Raji (cell line): ENCODE measurements around the gene SPPL3.

Source experiments
- POLR2A ChIP-seq: IDR thresholded peaks from 2 replicates; pipeline ENCODE4 v1.6.1; 2011; ENCODE audit warnings: low read depth, low read length, control low read depth; ENCODE audit not compliant: insufficient read depth

SPPL3 gene

DNA sequence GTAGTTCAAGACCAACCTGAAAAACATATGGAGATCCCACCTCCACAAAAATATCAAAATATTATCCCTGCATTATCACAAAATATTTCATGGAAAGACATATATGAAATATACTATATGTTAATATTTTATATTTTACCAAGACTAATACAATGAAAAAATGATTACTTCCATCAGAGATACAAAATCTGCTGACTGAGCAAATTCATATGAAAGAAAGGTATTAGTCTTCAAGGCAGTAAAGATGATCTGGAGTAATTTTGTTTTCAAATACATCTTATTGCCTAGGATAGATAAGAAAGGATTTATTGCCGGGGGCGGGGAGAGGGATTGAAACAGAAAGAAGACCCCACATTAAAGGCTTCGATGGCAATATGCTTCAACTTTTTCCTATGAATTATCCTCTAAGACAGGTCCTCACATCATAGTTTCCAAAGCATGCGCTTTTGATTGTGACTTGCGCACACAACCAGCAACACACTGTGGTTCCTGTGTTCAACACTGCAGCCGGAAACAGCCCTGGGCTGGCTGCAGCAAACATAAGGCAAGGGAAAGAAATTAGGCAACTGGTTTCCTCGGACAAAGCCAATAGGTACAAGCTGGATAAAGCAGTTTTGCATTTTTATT is 83.2 kb downstream of the SPPL3 start:
- TF ChIP-seq POLR2A, result no peak

- no peak for TF ChIP-seq POLR2A
Measured at GRCh38 chr12:120818416-120818815, 85.7 kb downstream of the SPPL3 start.

- no peak for TF ChIP-seq POLR2A
Measured at GRCh38 chr12:120817559-120818330, 86.4 kb downstream of the SPPL3 start.

DNA sequence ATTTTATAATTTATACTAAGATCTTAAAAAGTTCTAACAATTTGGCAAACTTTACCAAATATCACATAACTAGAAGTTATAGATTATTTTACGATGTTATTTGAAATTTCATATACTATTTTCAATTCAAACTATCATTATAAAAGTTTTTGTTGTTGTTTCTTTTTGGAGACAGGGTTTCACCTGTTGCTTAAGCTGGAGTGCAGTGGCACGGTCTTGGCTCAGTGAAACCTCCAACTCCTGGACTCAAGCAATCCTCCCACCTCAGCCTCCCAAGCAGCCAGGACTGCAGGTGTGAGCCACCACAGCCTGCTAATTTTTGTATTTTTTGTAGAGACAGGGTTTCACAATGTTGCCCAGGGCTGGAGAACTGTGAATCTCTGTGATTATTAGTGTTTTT is 87.8 kb downstream of the SPPL3 start:
- no peak for TF ChIP-seq POLR2A

GRCh38 chr12:120814903-120815429 is 89.2 kb downstream of the SPPL3 start:
- TF ChIP-seq POLR2A, result no peak

GRCh38 chr12:120814203-120814902 is 89.8 kb downstream of the SPPL3 start:
- no peak for TF ChIP-seq POLR2A

DNA sequence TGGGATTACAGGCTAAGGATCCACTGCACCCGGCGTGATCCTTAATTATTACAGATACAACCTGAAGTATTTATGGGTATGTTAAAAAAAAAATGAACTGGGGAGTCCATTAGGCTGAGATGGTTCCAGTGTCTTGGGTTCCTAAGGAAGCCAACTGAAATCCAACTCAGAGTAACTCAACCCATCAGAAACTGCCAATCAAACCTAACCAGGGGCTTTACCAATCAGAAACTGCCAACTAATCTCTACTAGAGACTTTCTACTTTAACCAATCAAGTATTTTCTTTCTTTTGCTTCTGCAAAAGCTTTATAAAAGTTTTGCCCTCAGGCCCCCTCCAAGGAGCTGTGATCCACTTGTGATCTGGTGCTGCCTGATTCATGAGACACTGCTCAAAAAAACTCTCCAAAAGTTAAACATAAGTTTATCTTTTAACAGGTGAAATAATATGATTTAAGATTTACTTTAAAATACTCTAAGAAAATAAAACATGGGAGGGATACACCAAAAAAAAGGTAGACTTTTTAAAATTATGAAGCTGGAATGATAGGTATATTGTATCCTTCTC is 90.5 kb downstream of the SPPL3 start:
- no peak for TF ChIP-seq POLR2A

- TF ChIP-seq POLR2A, result no peak
Measured at GRCh38 chr12:120810021-120810420, 94.1 kb downstream of the SPPL3 start.

- no peak for TF ChIP-seq POLR2A
Measured at GRCh38 chr12:120804428-120804827, 99.7 kb downstream of the SPPL3 start.

GRCh38 chr12:120801146-120801545 is 103.0 kb downstream of the SPPL3 start:
- no peak for TF ChIP-seq POLR2A

DNA sequence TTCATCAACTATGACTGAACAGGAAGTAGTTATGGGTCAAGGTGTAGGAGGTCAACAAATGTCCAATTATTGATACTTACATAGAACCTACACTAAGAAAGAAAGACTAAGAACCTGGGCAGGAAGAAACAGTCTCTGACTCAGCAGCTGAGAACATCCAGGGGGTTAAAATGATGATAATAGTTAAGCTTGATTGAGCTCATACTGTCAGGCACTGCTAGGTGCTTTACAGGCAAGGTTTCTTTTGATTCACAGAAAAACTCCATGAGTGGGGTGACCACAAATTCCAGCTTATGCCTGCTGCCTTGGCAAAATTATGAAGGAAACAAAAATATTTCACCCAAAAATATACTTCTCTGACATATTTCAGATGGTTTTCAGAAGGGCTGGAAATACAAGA is 103.5 kb downstream of the SPPL3 start:
- TF ChIP-seq POLR2A, result no peak

GRCh38 chr12:120799243-120800045 is 104.7 kb downstream of the SPPL3 start:
- TF ChIP-seq POLR2A, result no peak

DNA sequence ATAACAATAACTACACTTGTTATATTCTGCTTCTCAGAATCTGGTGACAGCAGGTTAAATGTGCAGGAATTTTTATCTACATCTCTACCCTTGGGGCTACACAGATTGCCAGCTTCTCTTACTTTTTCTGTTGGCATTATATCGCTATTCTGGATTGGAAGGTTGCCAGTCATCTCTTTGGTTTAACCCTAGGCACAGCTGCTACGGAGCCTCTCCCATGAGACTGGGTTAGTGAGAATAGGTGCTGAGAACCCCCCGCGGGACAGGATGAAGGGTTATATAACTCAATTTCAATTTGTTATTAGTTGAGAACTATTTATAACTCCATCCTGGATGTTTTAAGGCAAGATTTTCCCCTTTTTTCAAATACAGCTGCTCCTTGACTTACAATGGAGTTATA is 105.5 kb downstream of the SPPL3 start:
- no peak for TF ChIP-seq POLR2A
